ENCODE results near the gene BEND7. TPM values are rescaled to one million over a fixed set of nuclear protein-coding genes. Genes with fewer than 3 reads are reported as not detected.

The BEND7 gene
- total RNA-seq, 2 donors from 2014 or later = 13.7 to 17.5 TPM

GRCh38 chr10:13499150-13499549, 29.7 kb downstream of the BEND7 start:
- intact Hi-C loops (cut with DNase I) = no loop called here
- H3K27ac ChIP-seq = no peak overlapping the region
- DNase-seq = no peak
- no peaks in the 10 kb centered on the region for H3K27me3 ChIP-seq
- no peak for ATAC-seq
- WGBS, 2 donors = 92 to 97% methylated on average over 5 of the region's 5 CpGs
- no peaks in the 10 kb centered on the region for H3K36me3 ChIP-seq (replicated peaks in 1 of 2; ENCODE audit: insufficient read depth in 1 of 2, low read depth in 2 of 2)
- H3K4me3 ChIP-seq = no peak overlapping the region
- H3K9me3 ChIP-seq = no peaks in the 10 kb centered on the region
- TF ChIP-seq POLR2A (IDR thresholded peaks at IDR 0.05) = no peak
- no peak for TF ChIP-seq CTCF (IDR thresholded peaks at IDR 0.05)
- H3K4me1 ChIP-seq = no peaks in the 10 kb centered on the region

GRCh38 chr10:13496931-13497330, 31.9 kb downstream of the BEND7 start:
- Histone ChIP-seq H3K27ac (no peak overlapping the region), H3K36me3 (replicated peaks in 1 of 2; ENCODE audit: insufficient read depth in 1 of 2, low read depth in 2 of 2) (no peaks in the 10 kb centered on the region), H3K4me1 (no peaks in the 10 kb centered on the region), H3K9me3 (no peaks in the 10 kb centered on the region), H3K4me3 (no peak overlapping the region), H3K27me3 (no peaks in the 10 kb centered on the region)
- DNase-seq (no peak), ATAC-seq (no peak)
- TF ChIP-seq CTCF (IDR thresholded peaks at IDR 0.05) = no peak
- TF ChIP-seq POLR2A (IDR thresholded peaks at IDR 0.05) = no peak
- intact Hi-C loops (cut with DNase I) = no loop called here
- WGBS, 2 donors = 91 to 93% methylated on average over 8 of the region's 8 CpGs

GRCh38 chr10:13496164-13496563, 32.6 kb downstream of the BEND7 start:
- Histone ChIP-seq H3K36me3 (replicated peaks in 1 of 2; ENCODE audit: insufficient read depth in 1 of 2, low read depth in 2 of 2) (no peaks in the 10 kb centered on the region), H3K9me3 (no peaks in the 10 kb centered on the region), H3K4me1 (no peaks in the 10 kb centered on the region), H3K27me3 (no peaks in the 10 kb centered on the region), H3K27ac (no peak overlapping the region), H3K4me3 (no peak overlapping the region)
- TF ChIP-seq CTCF (IDR thresholded peaks at IDR 0.05) (no peak), POLR2A (IDR thresholded peaks at IDR 0.05) (no peak)
- ATAC-seq (no peak), DNase-seq (no peak)
- intact Hi-C loops (cut with DNase I) = no loop called here
- WGBS, 2 donors = 82 to 83% methylated on average over 8 of the region's 8 CpGs

GRCh38 chr10:13492493-13493180, 36.2 kb downstream of the BEND7 start:
- Histone ChIP-seq H3K36me3 (replicated peaks in 1 of 2; ENCODE audit: insufficient read depth in 1 of 2, low read depth in 2 of 2) (no peaks in the 10 kb centered on the region), H3K27me3 (no peaks in the 10 kb centered on the region), H3K27ac (no peak overlapping the region), H3K4me3 (no peak overlapping the region), H3K9me3 (no peaks in the 10 kb centered on the region), H3K4me1 (peaks cover 6% of the 10 kb centered on the region)
- intact Hi-C loops (cut with DNase I) = no loop called here
- TF ChIP-seq CTCF (IDR thresholded peaks at IDR 0.05) = no peak
- no peak for TF ChIP-seq POLR2A (IDR thresholded peaks at IDR 0.05)
- ATAC-seq (no peak), DNase-seq (no peak)
- WGBS, 2 donors = 81 to 83% methylated on average over 16 of the region's 16 CpGs

- Histone ChIP-seq H3K9me3 (no peaks in the 10 kb centered on the region), H3K27ac (no peak overlapping the region), H3K27me3 (no peaks in the 10 kb centered on the region), H3K4me3 (no peak overlapping the region), H3K36me3 (replicated peaks in 1 of 2; ENCODE audit: insufficient read depth in 1 of 2, low read depth in 2 of 2) (no peaks in the 10 kb centered on the region), H3K4me1 (peaks cover 6% of the 10 kb centered on the region)
- no peak for TF ChIP-seq CTCF (IDR thresholded peaks at IDR 0.05)
- no peak for TF ChIP-seq POLR2A (IDR thresholded peaks at IDR 0.05)
- intact Hi-C loops (cut with DNase I) = no loop called here
- DNase-seq = no peak
- no peak for ATAC-seq
- WGBS, 2 donors = 87 to 93% methylated on average over 9 of the region's 9 CpGs
Measured at GRCh38 chr10:13491747-13492360, 37.0 kb downstream of the BEND7 start.

All from body of pancreas (tissue), 4 donors.